ENCODE results near the gene MTG2.

Gene MTG2

DNA sequence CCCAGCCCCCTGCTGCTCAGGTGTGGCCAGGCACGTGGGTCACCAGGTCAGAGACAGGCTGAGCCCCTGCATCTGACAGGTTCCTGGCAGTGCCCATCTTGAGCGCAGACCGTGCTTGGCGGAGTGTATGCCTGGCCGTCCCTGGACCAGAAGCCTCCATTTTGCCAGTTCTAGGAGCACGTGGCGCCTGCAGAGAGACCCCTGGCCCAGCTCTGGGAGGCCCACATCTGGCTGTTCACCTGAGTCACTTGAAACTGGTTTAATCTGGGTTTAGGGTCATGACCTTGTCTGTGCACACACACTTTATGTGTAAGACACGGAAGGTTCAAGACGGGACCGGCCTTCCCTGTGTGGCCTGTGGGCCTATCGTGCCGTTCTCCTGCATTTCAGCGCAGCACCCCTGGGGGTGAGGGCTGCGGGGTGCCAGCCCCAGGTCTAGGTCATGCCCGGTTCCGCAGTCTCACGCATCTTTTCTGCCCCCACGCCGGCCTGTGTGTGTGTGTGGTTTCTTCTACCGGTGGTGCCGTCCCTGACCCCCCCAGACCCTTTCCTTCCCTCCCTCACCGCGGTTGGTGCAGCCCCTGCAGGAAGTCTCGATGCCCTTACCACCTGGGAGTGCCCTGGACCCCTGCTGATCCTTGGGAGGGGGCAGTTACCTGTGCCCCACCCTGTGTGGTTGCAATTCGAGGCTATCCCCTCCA is 25.3 kb upstream of the MTG2 start:
- Histone ChIP-seq H3K36me3 (replicated peaks; ENCODE audit: low read depth, low read length) (peaks cover 25% of the 10 kb centered on the region), H3K27ac (ENCODE audit: low read length) (no peak overlapping the region), H3K27me3 (ENCODE audit: low read depth, low read length) (no peaks in the 10 kb centered on the region), H2AFZ (ENCODE audit: low read depth, low read length) (no peak overlapping the region), H3K4me3 (ENCODE audit: low read length) (no peak overlapping the region), H3K4me1 (ENCODE audit: low read length) (no peaks in the 10 kb centered on the region), H3K79me2 (ENCODE audit: low read length) (peaks cover 44% of the 10 kb centered on the region), H3K9ac (ENCODE audit: low read length) (no peak overlapping the region), H4K20me1 (ENCODE audit: insufficient read depth, low read length) (peaks cover 11% of the 10 kb centered on the region), H3K9me3 (ENCODE audit: insufficient read depth, low read length) (no peaks in the 10 kb centered on the region), H3K4me2 (ENCODE audit: low read length) (no peak overlapping the region)
- TF ChIP-seq EZH2phosphoT487 (IDR thresholded peaks at IDR 0.05; ENCODE audit: low read depth), result no peak
- TF ChIP-seq, protein P1, sequence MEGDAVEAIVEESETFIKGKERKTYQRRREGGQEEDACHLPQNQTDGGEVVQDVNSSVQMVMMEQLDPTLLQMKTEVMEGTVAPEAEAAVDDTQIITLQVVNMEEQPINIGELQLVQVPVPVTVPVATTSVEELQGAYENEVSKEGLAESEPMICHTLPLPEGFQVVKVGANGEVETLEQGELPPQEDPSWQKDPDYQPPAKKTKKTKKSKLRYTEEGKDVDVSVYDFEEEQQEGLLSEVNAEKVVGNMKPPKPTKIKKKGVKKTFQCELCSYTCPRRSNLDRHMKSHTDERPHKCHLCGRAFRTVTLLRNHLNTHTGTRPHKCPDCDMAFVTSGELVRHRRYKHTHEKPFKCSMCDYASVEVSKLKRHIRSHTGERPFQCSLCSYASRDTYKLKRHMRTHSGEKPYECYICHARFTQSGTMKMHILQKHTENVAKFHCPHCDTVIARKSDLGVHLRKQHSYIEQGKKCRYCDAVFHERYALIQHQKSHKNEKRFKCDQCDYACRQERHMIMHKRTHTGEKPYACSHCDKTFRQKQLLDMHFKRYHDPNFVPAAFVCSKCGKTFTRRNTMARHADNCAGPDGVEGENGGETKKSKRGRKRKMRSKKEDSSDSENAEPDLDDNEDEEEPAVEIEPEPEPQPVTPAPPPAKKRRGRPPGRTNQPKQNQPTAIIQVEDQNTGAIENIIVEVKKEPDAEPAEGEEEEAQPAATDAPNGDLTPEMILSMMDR (IDR thresholded peaks at IDR 0.05; ENCODE audit: low read depth, low read length), result no peak

DNA sequence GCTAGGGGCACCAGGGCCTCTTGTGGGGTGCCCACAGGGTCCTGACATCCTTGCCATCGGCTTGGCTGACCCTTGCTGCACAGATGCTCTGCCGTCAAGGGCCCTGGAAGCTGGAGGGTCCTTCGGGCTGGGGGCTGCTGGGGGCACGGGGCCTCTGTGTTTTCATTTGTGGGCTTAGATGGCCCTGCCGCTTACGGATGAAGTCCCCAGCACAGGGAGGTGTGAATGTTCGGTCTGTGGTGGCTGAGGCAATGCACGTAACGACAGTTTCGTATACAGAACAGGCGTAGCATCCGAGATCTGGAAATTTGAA is 24.8 kb upstream of the MTG2 start:
- Histone ChIP-seq H3K4me1 (ENCODE audit: low read length) (no peaks in the 10 kb centered on the region), H3K36me3 (replicated peaks; ENCODE audit: low read depth, low read length) (peaks cover 20% of the 10 kb centered on the region), H3K27me3 (ENCODE audit: low read depth, low read length) (no peaks in the 10 kb centered on the region), H3K79me2 (ENCODE audit: low read length) (peaks cover 43% of the 10 kb centered on the region), H2AFZ (ENCODE audit: low read depth, low read length) (no peak overlapping the region), H4K20me1 (ENCODE audit: insufficient read depth, low read length) (peaks cover 11% of the 10 kb centered on the region), H3K27ac (ENCODE audit: low read length) (no peak overlapping the region), H3K9ac (ENCODE audit: low read length) (no peak overlapping the region), H3K9me3 (ENCODE audit: insufficient read depth, low read length) (no peaks in the 10 kb centered on the region), H3K4me3 (ENCODE audit: low read length) (no peak overlapping the region), H3K4me2 (ENCODE audit: low read length) (no peak overlapping the region)
- TF ChIP-seq EZH2phosphoT487 (IDR thresholded peaks at IDR 0.05; ENCODE audit: low read depth), result no peak
- TF ChIP-seq, protein P1 (IDR thresholded peaks at IDR 0.05; ENCODE audit: low read depth, low read length), result no peak

DNA sequence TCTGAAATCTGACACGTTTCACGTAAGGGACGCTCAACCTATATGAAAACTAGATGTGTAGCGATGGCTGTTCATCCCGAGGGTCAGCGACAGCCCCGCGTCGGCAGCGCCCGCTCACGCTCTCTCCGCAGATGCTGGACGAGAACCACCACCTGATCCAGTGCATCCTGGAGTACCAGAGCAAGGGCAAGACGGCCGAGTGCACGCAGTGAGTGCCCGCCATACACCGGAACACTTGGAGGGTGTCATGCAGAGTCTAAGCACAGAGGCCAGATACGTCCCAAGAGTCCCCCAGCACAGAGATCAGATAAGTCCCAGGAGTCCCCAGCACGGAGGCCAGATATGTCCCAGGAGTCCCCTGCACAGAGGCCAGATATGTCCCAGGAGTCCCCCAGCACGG is 24.3 kb upstream of the MTG2 start:
- Histone ChIP-seq H3K4me3 (ENCODE audit: low read length) (no peak overlapping the region), H3K79me2 (ENCODE audit: low read length) (peaks cover 38% of the 10 kb centered on the region), H3K4me1 (ENCODE audit: low read length) (no peaks in the 10 kb centered on the region), H3K27ac (ENCODE audit: low read length) (no peak overlapping the region), H3K27me3 (ENCODE audit: low read depth, low read length) (no peaks in the 10 kb centered on the region), H3K4me2 (ENCODE audit: low read length) (no peak overlapping the region), H4K20me1 (ENCODE audit: insufficient read depth, low read length) (peaks cover 11% of the 10 kb centered on the region), H3K9ac (ENCODE audit: low read length) (no peak overlapping the region), H3K9me3 (ENCODE audit: insufficient read depth, low read length) (no peaks in the 10 kb centered on the region), H3K36me3 (replicated peaks; ENCODE audit: low read depth, low read length) (peaks cover 15% of the 10 kb centered on the region), H2AFZ (ENCODE audit: low read depth, low read length) (no peak overlapping the region)
- TF ChIP-seq EZH2phosphoT487 (IDR thresholded peaks at IDR 0.05; ENCODE audit: low read depth), result no peak
- TF ChIP-seq, protein P1 (IDR thresholded peaks at IDR 0.05; ENCODE audit: low read depth, low read length), result no peak

DNA sequence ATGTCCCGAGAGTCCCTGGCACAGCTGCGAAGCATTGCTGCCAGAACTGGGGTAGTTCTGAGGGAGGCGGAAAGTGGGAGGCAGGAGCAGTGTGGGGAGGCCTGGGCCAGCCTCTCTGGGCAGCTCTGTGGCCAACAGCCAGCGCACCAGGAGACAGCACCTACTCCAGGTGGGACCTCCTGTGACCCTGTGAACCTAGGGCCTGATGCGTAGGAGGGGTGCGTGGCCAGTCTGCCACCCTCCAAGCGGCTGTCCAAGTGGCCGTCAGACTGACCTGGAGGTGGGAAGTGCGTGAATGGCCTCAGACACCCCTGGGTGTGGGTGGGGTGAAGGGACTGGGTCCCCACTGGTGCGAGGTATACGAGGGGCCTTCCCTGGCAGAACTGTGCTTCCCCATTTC is 23.8 kb upstream of the MTG2 start:
- TF ChIP-seq, protein P1 (IDR thresholded peaks at IDR 0.05; ENCODE audit: low read depth, low read length), result no peak
- no peak for TF ChIP-seq EZH2phosphoT487 (IDR thresholded peaks at IDR 0.05; ENCODE audit: low read depth)
- peaks cover 8% of the 10 kb centered on the region for H4K20me1 ChIP-seq (ENCODE audit: insufficient read depth, low read length)
- no peak overlapping the region for H3K27ac ChIP-seq (ENCODE audit: low read length)
- H3K4me3 ChIP-seq (ENCODE audit: low read length), result no peak overlapping the region
- H3K9me3 ChIP-seq (ENCODE audit: insufficient read depth, low read length), result no peaks in the 10 kb centered on the region
- no peak overlapping the region for H3K9ac ChIP-seq (ENCODE audit: low read length)
- no peaks in the 10 kb centered on the region for H3K27me3 ChIP-seq (ENCODE audit: low read depth, low read length)
- H3K4me2 ChIP-seq (ENCODE audit: low read length), result no peak overlapping the region
- peaks cover 33% of the 10 kb centered on the region for H3K79me2 ChIP-seq (ENCODE audit: low read length)
- peaks cover 10% of the 10 kb centered on the region for H3K36me3 ChIP-seq (replicated peaks; ENCODE audit: low read depth, low read length)
- H3K4me1 ChIP-seq (ENCODE audit: low read length), result no peaks in the 10 kb centered on the region
- H2AFZ ChIP-seq (ENCODE audit: low read depth, low read length), result no peak overlapping the region
